Measurements from ENCODE around the gene SRSF5.
"Not testable (repeated sequence)": the region's sequence is repeated elsewhere in the genome, so short reads cannot be mapped to it uniquely, and the experiment has no call there.

The SRSF5 gene

GRCh38 chr14:69766984-69767368 lies at the start of gene SRSF5:
SRSF5 (plus strand) TSS chr14:69767142; CDS start chr14:69768157, 1,015 bp downstream.
- DNase-seq, result peak; percentile 62 to 97 (median 91)

- not testable (repeated sequence) for DNase-seq
Observed at GRCh38 chr14:69718614-69719013, 48.3 kb upstream of the SRSF5 start.

GRCh38 chr14:69719501-69719951 lies 47.4 kb upstream of the SRSF5 start:
- peak in 2 of 51 donors; percentile 13 to 31 for DNase-seq

GRCh38 chr14:69720912-69721311 lies 46.0 kb upstream of the SRSF5 start:
- DNase-seq, result no peak

GRCh38 chr14:69726761-69727511 lies 40.0 kb upstream of the SRSF5 start:
- DNase-seq, result peak in 49 of 51 donors; percentile 21 to 88 (median 68)

GRCh38 chr14:69727860-69728259 lies 39.1 kb upstream of the SRSF5 start:
- no peak for DNase-seq

GRCh38 chr14:69731919-69732598 lies 34.9 kb upstream of the SRSF5 start:
- DNase-seq, result not testable (repeated sequence)

- DNase-seq, result not testable (repeated sequence)
Observed at GRCh38 chr14:69736405-69736804, 30.5 kb upstream of the SRSF5 start.

GRCh38 chr14:69741055-69741454 lies 25.9 kb upstream of the SRSF5 start:
- no peak for DNase-seq

- no peak for DNase-seq
Observed at GRCh38 chr14:69749956-69750355, 17.0 kb upstream of the SRSF5 start.

GRCh38 chr14:69750495-69750894 lies 16.4 kb upstream of the SRSF5 start:
- no peak for DNase-seq

- no peak for DNase-seq
Observed at GRCh38 chr14:69752773-69753172, 14.2 kb upstream of the SRSF5 start.

GRCh38 chr14:69753860-69754259 lies 13.1 kb upstream of the SRSF5 start:
- DNase-seq, result no peak

GRCh38 chr14:69754487-69754886 lies 12.5 kb upstream of the SRSF5 start:
- no peak for DNase-seq

GRCh38 chr14:69755296-69755695 lies 11.6 kb upstream of the SRSF5 start:
- DNase-seq, result no peak

GRCh38 chr14:69755784-69756183 lies 11.2 kb upstream of the SRSF5 start:
- no peak for DNase-seq

GRCh38 chr14:69756298-69756697 lies 10.6 kb upstream of the SRSF5 start:
- no peak for DNase-seq

- DNase-seq, result no peak
Observed at GRCh38 chr14:69760810-69761209, 6.1 kb upstream of the SRSF5 start.

GRCh38 chr14:69763761-69764510 lies 3.0 kb upstream of the SRSF5 start:
- no peak for DNase-seq

- DNase-seq, result peak; percentile 52 to 93 (median 83)
Observed at GRCh38 chr14:69767369-69767999, 542 bp downstream of the SRSF5 start.

- DNase-seq, result no peak
Observed at GRCh38 chr14:69768873-69769272, 1.9 kb downstream of the SRSF5 start.

- DNase-seq, result no peak
Observed at GRCh38 chr14:69769623-69770022, 2.7 kb downstream of the SRSF5 start.
